T-helper 9 cell (primary cell): Measurements from ENCODE around the gene SPAG8.

Source experiments
- DNase-seq: peaks from one replicate; pipeline ENCODE4 v3.0.0-alpha.2; 2020

SPAG8 gene

DNA sequence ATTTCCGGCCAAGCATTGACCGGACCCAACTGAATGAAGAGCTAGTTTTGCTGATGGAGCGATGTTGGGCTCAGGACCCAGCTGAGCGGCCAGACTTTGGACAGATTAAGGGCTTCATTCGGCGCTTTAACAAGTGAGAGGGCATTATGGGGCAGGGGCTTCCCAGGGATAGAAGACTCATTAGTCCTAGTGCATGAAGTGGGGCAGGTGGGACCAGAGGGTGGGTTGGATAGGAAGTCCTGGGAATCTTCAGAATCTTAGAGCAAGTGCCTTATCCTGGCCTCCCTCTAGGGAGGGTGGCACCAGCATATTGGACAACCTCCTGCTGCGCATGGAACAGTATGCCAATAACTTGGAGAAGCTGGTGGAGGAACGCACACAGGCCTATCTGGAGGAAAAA lies 6.0 kb downstream of the SPAG8 start:
- DNase-seq: no peak

DNA sequence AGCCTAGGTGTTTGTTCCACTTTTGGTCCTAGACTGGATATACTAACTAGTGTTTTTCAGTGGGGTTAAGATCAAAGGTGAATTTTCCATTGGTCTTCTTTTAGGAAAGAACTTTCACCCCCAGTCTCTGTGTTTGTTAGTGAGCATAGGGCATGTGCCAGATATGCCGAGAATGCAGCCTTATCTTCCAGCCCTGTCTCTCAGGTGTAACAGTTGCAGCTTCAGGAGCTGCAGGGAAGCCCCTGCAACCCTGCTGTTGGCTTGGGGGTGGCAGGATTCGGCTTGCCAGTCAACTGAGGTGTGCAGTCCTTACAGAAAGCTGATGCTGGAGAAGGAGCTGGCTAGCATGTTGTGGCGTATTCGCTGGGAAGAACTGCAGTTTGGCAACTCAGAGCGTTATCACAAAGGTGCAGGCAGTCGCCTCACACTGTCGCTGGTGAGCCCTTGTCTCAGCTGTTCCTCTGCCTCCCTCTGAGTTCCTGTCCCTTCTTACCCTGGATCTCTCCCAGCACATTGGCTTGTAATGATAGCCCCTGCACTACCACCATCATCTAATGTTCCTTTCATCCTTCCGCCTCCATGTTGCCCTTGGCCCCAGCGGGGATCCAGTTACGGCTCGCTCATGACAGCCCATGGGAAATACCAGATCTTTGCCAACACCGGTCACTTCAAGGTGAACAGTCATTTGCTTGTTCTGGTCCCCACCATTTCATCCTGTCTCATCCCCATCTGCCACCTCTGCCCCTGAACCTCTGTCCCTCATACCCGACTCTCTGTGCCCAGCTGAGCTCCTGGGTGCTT lies 10.5 kb downstream of the SPAG8 start:
- no peak for DNase-seq

DNA sequence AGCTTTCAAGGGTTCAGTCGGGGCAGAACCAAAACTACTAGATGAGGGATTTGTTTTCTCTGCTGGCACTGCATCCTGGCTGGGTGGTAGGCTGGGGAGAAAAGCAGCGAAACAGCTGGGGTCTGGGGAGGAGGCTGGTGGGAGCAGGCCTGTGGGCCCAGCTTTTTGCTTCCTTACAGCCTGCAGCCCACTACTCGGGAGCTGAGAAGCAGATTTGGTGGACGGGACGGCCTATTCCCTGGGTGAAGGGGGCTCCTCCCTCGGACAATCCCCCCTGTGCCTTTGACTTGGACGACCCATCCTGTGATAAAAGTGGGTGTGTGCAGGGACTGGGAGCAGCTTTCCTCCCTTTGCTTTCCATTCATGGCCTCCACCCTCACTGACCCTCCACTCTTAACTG lies 11.5 kb downstream of the SPAG8 start:
- DNase-seq: no peak

- DNase-seq: no peak
These were observed 13.2 kb downstream of the SPAG8 start for GRCh38 chr9:35798658-35799374.

GRCh38 chr9:35797311-35798109 lies 14.6 kb downstream of the SPAG8 start:
- no peak for DNase-seq

- no peak for DNase-seq
These were observed 16.4 kb downstream of the SPAG8 start for GRCh38 chr9:35795695-35796094.

DNA sequence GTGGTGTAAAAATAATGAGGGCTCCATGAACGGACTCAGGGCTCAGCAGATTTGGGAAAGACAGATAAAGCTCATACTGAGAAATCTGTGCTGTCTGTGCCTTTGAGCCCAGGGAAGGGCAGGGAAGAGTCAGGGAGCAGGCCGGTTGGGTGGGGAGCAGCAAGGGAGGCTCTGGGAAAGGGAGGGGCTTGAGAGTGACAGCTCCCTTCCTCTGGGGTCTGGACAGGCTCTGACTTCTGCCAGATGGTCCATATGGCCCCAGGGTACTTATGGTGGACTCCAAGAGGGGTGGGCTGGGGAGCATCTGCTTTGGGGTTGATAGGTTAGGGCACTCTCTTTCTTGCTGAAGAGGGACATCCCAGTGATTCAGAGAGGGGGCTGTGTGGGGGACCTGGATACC lies 18.6 kb downstream of the SPAG8 start:
- no peak for DNase-seq

DNA sequence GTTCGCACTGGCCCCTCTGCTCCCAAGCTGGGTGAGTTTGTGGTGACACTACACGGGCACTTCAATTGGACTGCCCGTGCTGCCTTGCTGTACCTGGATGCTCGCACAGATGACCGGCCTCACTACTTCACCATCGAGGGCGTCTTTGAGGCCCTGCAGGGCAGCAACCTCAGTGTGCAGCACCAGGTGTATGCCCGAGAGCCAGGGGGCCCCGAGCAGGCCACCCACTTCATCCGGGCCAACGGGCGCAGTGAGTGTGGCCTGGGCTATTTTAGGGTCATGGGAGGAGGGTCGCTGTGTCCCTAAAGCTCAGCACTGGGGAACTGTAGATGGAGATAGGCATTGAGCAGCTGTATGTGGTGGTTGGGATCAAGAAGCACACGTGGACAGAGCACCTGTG lies 19.2 kb downstream of the SPAG8 start:
- DNase-seq: no peak

DNA sequence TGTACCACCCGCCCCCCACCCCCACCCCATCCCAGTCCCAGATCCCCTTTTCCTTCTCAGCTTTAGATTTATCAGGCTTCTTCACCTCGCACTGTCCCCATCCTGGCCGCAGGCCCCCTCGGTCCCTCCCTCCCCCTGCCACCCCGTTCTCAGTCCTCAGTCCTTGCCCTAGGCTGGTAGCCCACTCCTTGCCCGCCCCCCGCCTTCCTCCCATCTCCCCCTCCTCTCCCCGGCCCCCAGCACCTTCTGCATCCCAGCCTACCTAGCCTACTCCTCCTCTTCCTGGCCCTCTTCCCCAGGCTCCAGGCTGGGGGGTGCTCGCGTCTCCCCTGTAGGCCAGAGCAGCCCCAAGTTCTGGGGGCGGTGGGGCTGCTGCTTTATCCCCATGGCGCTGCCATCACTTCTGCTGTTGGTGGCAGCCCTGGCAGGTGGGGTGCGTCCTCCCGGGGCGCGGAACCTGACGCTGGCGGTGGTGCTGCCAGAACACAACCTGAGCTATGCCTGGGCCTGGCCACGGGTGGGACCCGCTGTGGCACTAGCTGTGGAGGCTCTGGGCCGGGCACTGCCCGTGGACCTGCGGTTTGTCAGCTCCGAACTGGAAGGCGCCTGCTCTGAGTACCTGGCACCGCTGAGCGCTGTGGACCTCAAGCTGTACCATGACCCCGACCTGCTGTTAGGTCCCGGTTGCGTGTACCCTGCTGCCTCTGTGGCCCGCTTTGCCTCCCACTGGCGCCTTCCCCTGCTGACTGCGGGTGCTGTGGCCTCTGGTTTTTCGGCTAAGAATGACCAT lies 19.8 kb downstream of the SPAG8 start:
- DNase-seq: no peak

DNA sequence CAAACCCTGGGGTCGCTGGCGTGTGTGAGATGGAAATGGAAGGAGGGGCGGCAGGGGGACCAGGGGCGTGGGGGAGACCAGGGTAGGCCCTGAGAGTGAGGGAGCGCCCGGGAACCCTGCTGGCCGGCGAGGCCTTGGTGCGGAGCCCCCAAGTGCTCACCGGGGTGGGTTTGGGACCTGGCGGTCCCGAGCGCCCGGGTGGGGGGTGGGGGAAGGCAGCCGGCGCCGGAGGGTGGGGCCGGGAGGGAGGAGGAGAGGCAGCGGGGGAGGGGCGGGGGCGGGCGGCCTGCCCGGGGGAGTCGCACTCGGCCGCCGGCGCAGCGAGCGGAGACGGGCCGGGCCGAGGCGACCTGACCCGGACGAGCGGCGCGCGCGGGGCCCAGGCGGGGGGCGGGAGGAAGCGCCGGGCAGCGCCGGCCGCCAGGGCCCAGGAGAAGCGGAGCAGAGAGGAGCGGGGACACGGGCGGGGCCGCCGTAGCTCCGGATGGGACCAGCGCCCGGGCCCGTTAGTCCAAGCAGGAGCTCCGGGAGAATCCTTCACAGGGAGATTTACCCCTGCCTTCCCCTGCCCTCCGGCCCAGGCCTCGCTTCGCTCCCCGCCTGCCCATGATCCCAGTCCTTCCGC lies 20.7 kb downstream of the SPAG8 start, which contains the start of gene NPR2:
Gene NPR2 (plus strand): TSS at position 295 of the 625 bp plus-strand sequence. CDS start 818 bp downstream, outside the sequence.
- DNase-seq: no peak

- peak; percentile 49 for DNase-seq
These were observed 21.4 kb downstream of the SPAG8 start for GRCh38 chr9:35790385-35791296.

DNA sequence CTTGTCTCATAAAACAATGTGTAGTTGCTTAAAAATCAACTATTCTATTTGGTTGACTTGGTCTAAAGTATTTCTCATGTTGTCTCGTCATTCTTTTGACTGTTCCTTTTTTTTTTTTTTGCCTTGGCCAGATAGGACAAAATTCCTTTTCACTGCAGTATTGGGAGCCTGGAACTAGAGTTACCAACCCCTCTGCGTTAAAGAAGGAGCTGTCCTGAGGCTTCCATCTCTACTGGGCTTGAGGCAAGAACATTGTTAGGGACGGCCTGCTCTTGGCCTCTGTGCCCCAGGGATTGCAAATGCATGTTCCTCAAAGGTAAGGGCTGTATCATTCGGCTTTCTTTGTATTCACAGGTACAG lies 22.1 kb downstream of the SPAG8 start:
- DNase-seq: no peak

GRCh38 chr9:35789541-35789940 lies 22.5 kb downstream of the SPAG8 start:
- DNase-seq: no peak

GRCh38 chr9:35783418-35783817 lies 28.6 kb downstream of the SPAG8 start:
- no peak for DNase-seq

DNA sequence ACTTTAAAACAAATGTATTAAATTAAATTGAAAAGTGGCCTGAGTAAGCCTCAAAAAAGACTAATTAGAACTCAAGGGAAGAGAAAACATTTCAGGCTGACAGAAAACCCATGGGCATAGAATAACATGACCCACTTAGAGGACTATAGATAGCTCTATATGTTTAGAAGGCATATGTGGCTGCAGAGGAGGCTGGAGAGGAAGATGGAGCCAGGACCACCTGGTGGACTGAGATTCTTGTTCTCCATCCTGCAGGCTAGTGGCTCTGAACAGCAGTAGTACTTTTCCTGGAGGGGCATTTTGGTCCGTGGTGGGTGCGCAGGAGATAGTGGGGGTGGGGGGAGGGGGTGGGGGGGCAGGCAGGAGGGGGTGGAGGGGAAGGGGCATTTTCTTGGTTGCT lies 31.0 kb downstream of the SPAG8 start:
- no peak for DNase-seq

- DNase-seq: no peak
These were observed 33.6 kb downstream of the SPAG8 start for GRCh38 chr9:35778496-35778895.

- no peak for DNase-seq
These were observed 36.0 kb downstream of the SPAG8 start for GRCh38 chr9:35776018-35776417.

DNA sequence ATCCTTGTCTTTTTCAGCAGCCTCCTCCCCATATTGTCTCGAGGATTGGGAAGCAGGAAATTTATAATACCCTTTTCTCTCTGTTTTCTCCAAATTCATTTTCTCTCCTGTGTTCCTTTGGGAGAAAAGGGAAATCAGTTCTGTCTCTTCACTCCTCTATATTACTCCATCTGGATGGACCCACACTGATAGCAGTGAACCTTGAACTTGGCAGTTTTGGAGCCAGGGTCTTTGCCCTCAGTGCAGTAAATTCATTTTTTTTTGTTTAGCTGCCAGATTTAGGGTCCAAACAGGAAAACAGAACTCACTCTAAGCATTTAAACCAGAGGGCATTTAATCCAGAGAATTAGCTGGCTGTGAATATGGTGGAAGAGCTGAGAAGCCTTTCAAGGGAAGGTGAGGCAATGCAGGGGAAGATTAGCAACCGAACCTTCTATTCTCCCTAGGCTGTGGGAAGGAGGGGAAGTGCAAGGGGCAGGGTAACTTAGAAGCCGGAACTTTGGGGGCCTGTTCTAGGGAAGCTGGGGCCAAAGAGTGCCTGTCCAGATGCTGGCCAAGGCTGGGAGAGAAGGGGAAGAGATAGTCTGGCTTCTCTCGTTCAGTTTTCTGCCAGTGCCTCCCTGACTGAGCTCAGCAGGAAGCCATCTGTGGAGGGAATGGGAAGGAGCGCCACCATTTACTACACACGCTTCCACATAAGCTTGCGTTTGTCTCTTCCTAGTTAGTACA lies 37.0 kb downstream of the SPAG8 start:
- no peak for DNase-seq

DNA sequence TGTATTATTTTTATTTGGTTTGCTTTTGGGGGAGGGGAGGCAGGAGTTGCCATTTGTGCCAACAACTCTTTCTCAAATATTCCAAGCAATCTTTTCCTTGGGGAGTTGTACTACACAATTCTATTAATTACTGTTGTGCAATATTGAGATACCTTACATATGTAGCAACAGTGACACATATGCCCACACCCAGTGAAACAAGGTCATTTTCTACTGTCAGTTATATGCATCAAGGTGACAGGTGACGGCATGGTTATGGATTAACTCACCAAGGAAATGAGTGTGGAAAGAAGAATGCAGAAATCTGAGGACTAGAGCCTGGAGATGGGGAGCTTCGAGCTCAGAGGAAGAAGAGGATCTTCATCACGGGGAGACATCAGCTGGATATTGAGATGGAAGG lies 40.1 kb downstream of the SPAG8 start:
- DNase-seq: no peak

- no peak for DNase-seq
These were observed 40.5 kb downstream of the SPAG8 start for GRCh38 chr9:35771534-35771933.
